ENCODE measurements around the gene BNIP5. TPM values are rescaled to one million over a fixed set of nuclear protein-coding genes. Genes with fewer than 3 reads are reported as not detected.
A peak's percentile ranks its signal among the peaks of the same experiment; 100 is the strongest.

Gene BNIP5
- polyA plus RNA-seq, 3 donors = not detected

- H3K36me3 ChIP-seq (replicated peaks in 1 of 2; ENCODE audit: control insufficient read depth in 1 of 2, insufficient read depth in 2 of 2, low read length in 2 of 2) = no peaks in the 10 kb centered on the region
- peaks cover 3 to 15% of the 10 kb centered on the region in 2 donors for H3K27me3 ChIP-seq (ENCODE audit: control insufficient read depth in 2 of 2, insufficient read depth in 2 of 2, low read length in 2 of 2)
- no peaks in the 10 kb centered on the region for H4K20me1 ChIP-seq (ENCODE audit: insufficient read depth, low read length)
- H3K4me2 ChIP-seq (replicated peaks; ENCODE audit: extremely low read depth, low read length, poor library complexity, severe bottlenecking) = peak overlapping the region; percentile 62
- peak overlapping the region in 1 of 3 experiments; percentile 56 for H3K4me3 ChIP-seq (replicated peaks in 1 of 3; ENCODE audit: low read depth in 2 of 3, low read length in 3 of 3)
- no peaks in the 10 kb centered on the region for H3K9me3 ChIP-seq (replicated peaks in 1 of 2; ENCODE audit: control insufficient read depth in 1 of 2, insufficient read depth in 1 of 2, low read length in 2 of 2)
- TF ChIP-seq, protein P1, sequence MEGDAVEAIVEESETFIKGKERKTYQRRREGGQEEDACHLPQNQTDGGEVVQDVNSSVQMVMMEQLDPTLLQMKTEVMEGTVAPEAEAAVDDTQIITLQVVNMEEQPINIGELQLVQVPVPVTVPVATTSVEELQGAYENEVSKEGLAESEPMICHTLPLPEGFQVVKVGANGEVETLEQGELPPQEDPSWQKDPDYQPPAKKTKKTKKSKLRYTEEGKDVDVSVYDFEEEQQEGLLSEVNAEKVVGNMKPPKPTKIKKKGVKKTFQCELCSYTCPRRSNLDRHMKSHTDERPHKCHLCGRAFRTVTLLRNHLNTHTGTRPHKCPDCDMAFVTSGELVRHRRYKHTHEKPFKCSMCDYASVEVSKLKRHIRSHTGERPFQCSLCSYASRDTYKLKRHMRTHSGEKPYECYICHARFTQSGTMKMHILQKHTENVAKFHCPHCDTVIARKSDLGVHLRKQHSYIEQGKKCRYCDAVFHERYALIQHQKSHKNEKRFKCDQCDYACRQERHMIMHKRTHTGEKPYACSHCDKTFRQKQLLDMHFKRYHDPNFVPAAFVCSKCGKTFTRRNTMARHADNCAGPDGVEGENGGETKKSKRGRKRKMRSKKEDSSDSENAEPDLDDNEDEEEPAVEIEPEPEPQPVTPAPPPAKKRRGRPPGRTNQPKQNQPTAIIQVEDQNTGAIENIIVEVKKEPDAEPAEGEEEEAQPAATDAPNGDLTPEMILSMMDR (IDR thresholded peaks at IDR 0.05) = peak; percentile 97
- H3K9ac ChIP-seq (ENCODE audit: insufficient read depth, low read length, poor library complexity, severe bottlenecking) = no peak overlapping the region
- H3K4me1 ChIP-seq (ENCODE audit: control insufficient read depth in 1 of 2, insufficient read depth in 2 of 2, low read length in 2 of 2) = peaks cover 9% of the 10 kb centered on the region in 2 donors
- WGBS (ENCODE audit: insufficient coverage) = 22% methylated on average over 24 of the region's 36 CpGs
- no peaks in the 10 kb centered on the region for H3K79me2 ChIP-seq (ENCODE audit: insufficient read depth, low read length)
- no peak overlapping the region for H3K27ac ChIP-seq (ENCODE audit: low read depth in 1 of 2, low read length in 2 of 2)
- H3K27me3 Mint-ChIP-seq (ENCODE audit: low read depth in 3 of 3) = peaks cover 15 to 18% (median 15%) of the 10 kb centered on the region in 3 donors
- H3K9me3 Mint-ChIP-seq = no peaks in the 10 kb centered on the region
- peak overlapping the region in 4 of 7 donors; percentile 37 to 75 (median 62) for H3K27ac Mint-ChIP-seq
- no peaks in the 10 kb centered on the region for H3K36me3 Mint-ChIP-seq
- DNase-seq = peak; percentile 62 to 78 (median 74)
- H3K4me3 Mint-ChIP-seq = peak overlapping the region; percentile 77 to 94
- peak overlapping the region; percentile 84 for H2AFZ ChIP-seq (ENCODE audit: insufficient read depth, low read depth, low read length, poor library complexity, severe bottlenecking)
- H3K4me1 Mint-ChIP-seq = peaks cover 14% of the 10 kb centered on the region
- intact Hi-C loops (cut with micrococcal nuclease) = no loop called here
Observed at GRCh38 chr6:36340618-36341454, 4.1 kb upstream of the BNIP5 start.

GRCh38 chr6:36340306-36340617 is 3.6 kb upstream of the BNIP5 start:
- WGBS (ENCODE audit: insufficient coverage) = 89% methylated on average over 12 of the region's 12 CpGs
- H3K4me1 Mint-ChIP-seq = peaks cover 14% of the 10 kb centered on the region
- no peak overlapping the region for H3K27ac Mint-ChIP-seq
- H3K27ac ChIP-seq (ENCODE audit: low read depth in 1 of 2, low read length in 2 of 2) = no peak overlapping the region
- H3K79me2 ChIP-seq (ENCODE audit: insufficient read depth, low read length) = no peaks in the 10 kb centered on the region
- no peak overlapping the region for H3K4me3 ChIP-seq (replicated peaks in 1 of 3; ENCODE audit: low read depth in 2 of 3, low read length in 3 of 3)
- H3K9me3 Mint-ChIP-seq = no peaks in the 10 kb centered on the region
- H3K27me3 ChIP-seq (ENCODE audit: control insufficient read depth in 2 of 2, insufficient read depth in 2 of 2, low read length in 2 of 2) = peaks cover 3 to 17% of the 10 kb centered on the region in 2 donors
- H3K36me3 Mint-ChIP-seq = no peaks in the 10 kb centered on the region
- H3K9me3 ChIP-seq (replicated peaks in 1 of 2; ENCODE audit: control insufficient read depth in 1 of 2, insufficient read depth in 1 of 2, low read length in 2 of 2) = no peaks in the 10 kb centered on the region
- DNase-seq = no peak
- TF ChIP-seq, protein P1 (IDR thresholded peaks at IDR 0.05) = no peak
- peaks cover 18 to 20% (median 19%) of the 10 kb centered on the region in 3 donors for H3K27me3 Mint-ChIP-seq (ENCODE audit: low read depth in 3 of 3)
- peaks cover 9% of the 10 kb centered on the region in 2 donors for H3K4me1 ChIP-seq (ENCODE audit: control insufficient read depth in 1 of 2, insufficient read depth in 2 of 2, low read length in 2 of 2)
- peak overlapping the region; percentile 84 for H2AFZ ChIP-seq (ENCODE audit: insufficient read depth, low read depth, low read length, poor library complexity, severe bottlenecking)
- H3K4me3 Mint-ChIP-seq = peak overlapping the region in 1 of 2 donors; percentile 94
- no peaks in the 10 kb centered on the region for H3K36me3 ChIP-seq (replicated peaks in 1 of 2; ENCODE audit: control insufficient read depth in 1 of 2, insufficient read depth in 2 of 2, low read length in 2 of 2)
- H3K4me2 ChIP-seq (replicated peaks; ENCODE audit: extremely low read depth, low read length, poor library complexity, severe bottlenecking) = peak overlapping the region; percentile 62
- H4K20me1 ChIP-seq (ENCODE audit: insufficient read depth, low read length) = no peaks in the 10 kb centered on the region
- intact Hi-C loops (cut with micrococcal nuclease) = no loop called here
- H3K9ac ChIP-seq (ENCODE audit: insufficient read depth, low read length, poor library complexity, severe bottlenecking) = no peak overlapping the region

Measured in CD14-positive monocyte (primary cell).